ENCODE results near the gene SERPINA3.

The SERPINA3 gene

DNA sequence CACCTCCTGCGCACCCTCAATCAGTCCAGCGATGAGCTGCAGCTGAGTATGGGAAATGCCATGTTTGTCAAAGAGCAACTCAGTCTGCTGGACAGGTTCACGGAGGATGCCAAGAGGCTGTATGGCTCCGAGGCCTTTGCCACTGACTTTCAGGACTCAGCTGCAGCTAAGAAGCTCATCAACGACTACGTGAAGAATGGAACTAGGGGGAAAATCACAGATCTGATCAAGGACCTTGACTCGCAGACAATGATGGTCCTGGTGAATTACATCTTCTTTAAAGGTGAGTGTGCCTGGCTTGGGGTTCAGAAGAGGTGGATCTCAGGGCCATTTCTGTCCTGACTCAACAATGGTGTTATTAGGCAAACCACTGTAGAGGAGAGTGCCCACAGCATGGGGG lies 2.6 kb downstream of the SERPINA3 start:
- DNase-seq, result no peak

DNA sequence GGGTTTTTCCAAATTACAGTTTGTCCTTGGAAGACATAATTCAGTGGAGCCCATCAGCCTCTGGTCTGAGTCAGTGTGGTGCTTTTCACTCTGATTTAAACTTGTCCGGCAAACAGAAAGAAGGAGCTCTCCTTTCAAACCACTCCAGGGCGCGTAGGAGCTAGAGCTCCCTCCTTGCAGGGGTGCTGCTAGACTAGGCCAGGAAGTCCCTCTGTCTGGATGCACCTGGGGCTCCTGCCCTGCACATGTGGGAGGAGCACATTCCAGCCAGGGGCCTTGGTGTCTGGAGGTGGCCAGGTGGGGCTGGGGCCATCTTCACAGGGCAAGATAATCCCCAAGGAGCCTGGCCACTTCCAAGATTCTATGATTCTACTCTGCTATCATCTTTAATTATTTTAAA lies 3.1 kb downstream of the SERPINA3 start:
- no peak for DNase-seq

DNA sequence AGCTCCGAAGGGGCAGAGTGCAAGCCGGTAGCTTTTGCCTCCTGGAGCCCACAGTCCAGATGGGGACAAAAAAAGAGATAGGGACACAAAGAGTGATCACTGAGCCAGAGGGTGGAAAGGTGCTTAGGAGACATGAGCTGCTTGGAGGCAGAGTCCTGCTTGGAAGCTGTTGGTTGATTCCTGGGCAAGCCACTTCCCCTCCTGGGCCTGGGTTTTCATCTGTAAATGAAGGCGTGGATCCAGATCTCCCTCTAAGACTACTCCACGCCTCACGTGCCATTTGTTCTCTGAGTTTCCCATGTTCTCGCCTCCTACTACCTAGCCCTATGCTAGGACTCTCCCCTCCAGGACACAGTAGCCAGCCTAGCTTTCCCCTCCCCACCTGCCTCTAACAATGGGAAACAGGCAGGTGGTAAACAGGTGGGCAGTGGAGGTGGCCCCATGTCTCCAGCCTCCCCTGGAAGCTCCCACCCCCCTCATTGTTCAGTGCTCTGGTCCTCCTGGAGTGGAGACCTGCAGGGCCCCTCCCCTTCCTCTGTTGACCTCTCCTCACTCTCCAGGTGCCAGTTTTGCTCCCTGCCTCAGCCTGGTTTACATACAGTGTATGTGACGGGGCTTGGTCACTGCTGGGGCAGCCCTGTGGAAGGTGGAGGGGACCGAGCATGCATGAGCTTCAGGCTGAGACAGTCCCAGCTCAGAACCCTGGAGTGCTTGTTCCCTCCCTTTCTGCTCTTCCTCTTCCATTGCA lies 3.8 kb downstream of the SERPINA3 start:
- DNase-seq, result no peak

DNA sequence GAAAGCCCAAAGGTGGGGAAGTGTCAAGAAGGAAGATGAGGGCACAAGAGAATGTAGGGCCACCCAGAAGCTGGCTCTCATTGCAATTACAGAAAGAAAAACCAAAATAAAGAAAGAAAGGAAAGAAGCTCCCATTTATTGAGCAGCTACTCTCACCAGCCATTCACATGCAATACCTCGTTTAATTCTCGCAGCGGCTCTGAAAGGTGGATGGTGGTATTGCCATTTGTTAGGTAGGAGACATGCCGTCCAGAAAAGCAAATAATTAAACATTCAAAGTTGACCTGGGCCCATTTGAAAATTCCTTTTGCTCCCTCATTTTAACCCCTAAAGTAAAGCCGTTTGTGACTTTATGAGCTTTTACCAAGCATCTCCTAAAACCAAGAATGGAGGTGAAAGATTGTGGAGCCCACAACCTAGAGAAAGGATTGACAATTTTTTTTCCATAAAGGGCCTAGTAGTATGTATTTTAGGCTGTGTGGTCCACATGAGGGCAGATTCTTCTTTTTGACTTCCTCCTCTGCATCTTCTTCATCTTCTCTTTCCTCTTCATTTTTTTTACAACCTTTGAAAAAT lies 5.3 kb downstream of the SERPINA3 start:
- DNase-seq, result no peak

DNA sequence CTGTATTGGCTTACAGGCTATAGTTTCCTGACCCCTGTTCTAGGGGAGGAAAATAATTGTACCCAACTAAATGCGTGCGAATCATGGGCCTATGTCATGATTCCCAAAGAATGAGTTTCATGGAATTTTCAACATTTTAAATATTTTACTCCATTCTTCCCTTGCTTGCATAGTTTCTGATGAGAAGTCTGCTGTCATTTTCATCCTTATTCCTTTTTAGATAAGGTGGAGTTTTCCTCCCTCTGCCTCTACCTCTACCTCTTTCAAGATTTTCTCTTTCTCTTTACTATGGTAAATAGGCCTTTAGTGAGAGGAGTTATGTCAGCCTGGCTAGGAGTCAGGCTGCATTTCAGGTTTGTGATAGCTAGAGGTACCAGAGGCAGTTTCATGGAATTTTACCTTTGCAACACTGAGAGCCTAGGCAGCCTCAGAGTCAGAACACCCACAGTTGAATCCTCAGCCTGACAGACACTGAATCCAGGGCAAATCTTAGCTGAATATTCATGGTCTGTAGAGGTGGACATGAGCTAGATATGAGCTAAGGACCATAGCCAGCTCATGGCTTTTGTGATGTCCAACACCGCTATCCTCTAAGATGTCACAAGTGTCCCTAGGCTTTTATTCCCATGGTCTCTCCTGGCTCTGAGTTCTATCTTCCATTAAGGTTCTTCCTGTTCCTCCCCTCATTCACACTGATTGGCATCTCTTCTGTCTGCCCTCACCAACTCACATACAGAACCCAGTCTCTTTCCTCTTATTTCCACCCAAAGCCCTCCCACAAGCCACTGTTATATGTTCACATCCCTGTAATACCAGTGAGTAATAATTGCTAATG lies 6.0 kb downstream of the SERPINA3 start:
- DNase-seq, result no peak

DNA sequence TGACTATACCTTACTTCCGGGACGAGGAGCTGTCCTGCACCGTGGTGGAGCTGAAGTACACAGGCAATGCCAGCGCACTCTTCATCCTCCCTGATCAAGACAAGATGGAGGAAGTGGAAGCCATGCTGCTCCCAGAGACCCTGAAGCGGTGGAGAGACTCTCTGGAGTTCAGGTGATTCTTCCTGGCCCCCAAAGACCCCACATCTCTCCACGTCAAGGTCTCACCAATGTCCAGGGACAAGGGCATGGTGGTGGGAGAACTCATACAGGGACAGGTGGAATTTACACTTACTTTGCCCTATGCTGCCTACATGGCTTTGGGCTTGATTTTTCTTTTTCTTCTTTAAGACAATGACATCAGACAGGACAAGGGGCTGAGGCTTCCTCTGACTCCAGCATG lies 7.1 kb downstream of the SERPINA3 start:
- no peak for DNase-seq

DNA sequence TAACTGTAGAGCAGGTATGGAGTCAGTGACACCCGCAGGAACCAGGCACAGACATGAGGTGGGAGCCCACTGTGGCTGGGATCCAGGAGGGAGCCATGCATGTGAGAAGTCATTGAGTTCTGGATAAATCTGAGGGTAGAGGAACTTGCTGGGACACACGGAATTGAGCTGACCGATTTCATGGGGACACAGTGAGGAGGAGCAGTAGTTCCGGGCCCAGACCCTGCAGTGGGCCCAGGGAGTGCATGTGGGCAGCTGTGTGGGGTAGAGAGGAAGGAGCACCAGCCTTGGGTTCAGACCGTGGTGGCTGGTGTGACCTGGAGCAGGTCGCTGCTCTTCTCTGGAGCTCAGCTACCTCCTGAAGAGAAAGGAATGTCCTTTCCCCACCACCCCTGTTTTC lies 8.4 kb downstream of the SERPINA3 start:
- no peak for DNase-seq

DNA sequence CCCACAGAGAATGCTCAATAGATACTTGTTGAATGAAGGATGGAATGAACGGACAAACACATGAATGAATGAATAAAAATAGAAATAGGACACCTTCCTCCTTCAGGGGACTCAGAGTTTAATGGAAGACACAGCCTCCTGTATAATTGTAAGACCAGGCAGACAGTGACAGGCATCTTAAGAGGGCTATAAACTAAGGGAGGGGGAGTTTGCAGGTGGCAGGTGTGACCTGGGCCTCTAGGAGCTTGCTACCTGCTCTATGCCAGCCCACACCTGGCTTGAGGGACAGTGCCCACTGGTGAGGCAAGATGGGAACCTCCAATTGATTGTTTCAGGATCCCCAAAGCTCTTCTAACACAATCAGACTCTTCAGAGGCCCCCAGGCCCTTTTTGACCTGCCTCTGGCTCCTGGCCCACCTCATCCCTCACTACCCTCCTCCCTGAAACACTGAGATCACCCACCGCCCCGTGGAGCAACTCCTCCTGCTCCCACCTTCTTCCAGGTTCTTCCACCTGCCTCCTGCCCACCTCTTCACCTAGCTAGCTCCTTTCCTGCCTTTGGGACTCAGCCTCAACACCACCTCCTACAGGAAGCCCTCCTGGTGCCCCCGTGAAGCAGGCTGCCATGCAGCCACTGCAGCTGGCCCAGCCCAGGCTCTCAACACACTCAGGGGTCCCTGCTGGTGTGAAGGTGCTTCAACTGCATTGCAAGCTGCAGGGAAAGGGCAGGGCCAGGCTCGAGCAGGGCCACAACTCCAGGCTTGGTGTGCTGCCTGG lies 9.4 kb downstream of the SERPINA3 start:
- DNase-seq, result no peak

DNA sequence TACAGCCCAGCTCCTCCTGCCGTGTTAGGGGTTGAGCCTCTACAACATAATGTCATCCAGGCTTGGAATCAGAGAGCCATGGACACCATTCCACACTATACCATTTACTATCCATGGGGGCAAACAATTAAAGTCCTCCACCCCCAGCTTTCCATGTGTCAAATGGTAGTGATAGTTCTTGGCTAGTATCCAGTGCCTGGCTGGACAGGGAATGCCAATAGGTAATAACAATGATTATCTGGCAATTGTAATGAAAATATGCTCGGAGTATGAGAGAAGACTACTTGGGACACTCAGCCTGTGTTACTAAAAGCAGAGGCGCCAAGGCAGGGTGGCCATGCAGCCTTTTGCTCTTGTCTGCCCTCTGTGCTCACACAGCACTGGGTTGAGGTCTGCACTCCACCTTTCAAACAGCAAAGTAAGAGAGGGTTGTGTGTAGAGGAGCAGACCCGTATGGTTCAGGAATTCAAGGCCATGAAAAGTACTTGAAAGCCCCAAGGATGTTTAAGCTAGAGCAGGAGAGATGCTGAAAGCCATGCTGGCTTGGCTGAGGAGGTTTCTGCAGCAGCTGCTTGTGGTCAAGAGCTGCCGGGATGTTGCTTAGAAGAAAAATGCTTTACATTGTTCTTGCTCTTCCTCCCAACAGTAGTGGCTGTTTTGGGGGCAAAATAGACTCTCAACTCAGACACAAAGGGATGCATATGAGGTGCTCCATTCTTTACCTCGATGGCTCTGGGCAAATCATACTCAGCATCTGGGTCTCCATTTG lies 10.6 kb downstream of the SERPINA3 start:
- no peak for DNase-seq

DNA sequence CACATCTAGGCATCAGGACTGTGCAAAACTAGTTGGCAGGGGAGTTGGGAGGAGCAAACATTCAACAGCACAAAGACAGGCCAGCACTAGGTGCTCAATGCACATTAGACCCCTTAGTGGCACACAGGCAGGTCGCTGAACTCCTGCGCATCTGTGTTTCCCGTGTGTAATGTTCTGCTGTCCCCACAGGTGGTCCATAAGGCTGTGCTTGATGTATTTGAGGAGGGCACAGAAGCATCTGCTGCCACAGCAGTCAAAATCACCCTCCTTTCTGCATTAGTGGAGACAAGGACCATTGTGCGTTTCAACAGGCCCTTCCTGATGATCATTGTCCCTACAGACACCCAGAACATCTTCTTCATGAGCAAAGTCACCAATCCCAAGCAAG lies 11.2 kb downstream of the SERPINA3 start:
- DNase-seq, result no peak

DNA sequence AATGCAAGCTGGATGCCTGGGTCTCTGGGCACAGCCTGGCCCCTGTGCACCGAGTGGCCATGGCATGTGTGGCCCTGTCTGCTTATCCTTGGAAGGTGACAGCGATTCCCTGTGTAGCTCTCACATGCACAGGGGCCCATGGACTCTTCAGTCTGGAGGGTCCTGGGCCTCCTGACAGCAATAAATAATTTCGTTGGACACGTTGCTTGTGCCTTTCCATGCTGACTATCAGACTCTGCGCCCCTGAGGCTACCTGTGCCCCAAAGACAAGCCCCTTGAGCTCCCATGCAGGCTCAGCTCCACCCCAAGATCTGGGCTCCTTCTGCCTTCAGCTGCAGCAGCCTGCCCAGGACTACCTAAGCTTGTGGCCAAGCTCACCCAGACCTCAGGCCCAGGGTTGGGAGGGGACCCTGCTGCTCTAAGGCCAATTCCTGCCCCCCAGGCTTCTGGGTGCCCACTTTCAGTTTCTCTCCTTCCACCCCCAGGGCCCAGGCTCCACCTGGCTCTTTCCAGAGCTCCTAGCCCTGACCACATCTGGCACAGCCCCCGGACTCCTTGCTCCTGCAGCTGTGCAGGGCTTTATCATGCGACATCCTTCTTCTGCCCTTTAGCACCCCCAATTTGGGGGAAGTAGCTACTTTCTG lies 11.8 kb downstream of the SERPINA3 start:
- no peak for DNase-seq

DNA sequence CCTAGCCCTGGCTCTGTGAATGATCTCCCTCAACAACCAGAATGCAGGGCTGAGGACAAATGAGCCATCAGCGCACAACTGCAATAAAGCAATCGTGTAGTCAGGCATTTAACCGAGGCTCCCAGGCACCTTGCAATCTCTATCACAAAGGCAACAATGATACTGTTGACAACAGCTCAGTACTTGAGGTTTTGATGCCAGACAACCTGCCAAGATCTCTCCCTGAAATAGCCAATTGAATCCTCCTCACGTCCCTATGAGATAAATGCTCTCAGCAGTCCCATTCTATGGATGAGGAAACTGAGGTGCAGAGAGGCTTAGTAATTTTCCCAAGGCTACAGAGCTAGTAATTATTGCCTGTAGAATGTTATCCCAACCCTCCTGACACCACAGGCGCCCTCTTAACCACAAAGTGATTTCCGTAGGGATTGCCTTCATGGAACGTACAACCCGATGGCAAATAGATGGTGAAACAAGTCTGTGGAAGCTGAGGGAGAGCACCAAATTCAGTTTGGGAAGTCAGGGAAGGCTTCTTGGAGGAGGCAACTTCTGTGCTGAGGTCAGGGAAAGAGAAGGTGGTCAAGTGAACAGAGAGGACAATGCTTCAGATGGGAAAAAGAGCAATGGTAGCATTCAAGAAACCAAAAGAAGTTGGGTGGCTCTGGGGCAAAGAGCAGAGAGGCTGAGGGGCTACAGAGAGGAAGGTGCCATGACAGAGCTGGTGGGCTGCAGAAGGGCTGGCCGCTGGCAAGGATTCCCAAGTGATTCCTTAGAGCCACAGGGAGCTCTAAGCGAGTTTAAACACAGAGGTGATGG lies 12.6 kb downstream of the SERPINA3 start:
- no peak for DNase-seq

DNA sequence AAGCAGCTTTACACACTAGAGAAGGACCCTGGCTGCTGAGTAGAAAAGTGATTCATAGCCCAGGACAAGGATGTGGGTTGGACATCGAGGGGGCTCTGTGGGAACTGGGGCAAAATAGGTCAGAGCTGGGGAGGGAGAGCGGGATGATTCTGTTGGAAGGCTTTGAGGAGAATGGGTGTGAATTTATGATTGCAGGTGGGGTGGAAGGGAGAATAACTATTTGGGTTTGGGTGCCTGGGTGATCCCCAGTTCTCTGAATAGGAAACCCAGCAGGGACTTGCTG lies 13.1 kb downstream of the SERPINA3 start:
- no peak for DNase-seq

DNA sequence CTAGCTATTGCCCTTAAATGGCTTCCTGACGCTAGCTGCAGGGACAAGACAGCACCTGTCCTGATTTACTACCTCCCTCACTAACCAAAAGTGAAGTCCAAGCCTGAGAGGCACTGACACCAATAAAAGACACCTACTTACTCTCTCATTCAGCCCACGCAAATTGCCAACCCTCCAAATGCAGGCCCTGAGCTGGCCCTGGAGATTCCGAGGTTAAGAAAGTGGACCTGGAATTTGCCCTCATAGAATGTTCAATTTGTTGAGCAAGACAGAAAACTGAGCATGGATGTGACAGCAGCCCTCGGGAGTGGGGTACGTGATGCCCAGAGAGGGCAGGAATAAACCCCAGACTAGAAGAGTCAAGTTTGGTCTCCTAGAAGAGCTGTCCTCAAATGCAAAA lies 16.4 kb downstream of the SERPINA3 start:
- no peak for DNase-seq

DNA sequence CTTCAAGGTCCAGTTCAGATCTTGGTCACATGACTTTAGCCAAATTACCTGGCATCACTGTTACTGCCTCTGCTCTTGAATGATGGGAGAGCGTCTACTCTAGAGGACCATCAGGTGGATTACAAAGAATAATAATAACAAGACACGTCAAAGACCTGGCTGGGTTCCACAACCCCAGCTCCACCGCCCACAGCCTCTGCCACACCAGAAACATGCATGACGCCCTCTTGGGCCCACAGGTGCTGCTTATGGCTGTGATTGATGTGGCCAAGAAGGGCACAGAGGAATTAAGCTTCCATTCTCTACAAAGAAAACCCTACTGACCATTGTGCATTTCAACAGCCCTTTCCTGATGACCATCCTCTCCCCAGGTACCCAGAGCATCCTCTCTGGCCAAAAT lies 18.2 kb downstream of the SERPINA3 start:
- no peak for DNase-seq

DNA sequence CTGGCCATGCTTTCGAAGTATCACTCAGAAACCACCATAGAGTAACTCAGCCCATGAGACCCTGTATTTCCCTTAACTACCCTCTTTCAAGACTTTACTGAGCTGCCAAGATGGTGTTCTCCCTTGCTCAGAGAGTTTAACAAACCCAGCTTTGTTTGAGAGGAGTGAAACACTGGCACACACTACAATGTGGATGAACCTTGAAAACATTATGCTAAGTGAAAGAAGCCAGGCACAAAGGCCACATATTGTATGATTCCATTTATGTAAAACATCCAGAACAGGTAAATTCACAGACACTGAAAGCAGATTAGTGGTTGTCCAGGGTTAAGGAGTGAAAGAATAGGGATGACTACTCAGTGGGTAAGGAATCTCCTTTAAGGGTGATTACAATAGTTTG lies 18.9 kb downstream of the SERPINA3 start:
- no peak for DNase-seq

DNA sequence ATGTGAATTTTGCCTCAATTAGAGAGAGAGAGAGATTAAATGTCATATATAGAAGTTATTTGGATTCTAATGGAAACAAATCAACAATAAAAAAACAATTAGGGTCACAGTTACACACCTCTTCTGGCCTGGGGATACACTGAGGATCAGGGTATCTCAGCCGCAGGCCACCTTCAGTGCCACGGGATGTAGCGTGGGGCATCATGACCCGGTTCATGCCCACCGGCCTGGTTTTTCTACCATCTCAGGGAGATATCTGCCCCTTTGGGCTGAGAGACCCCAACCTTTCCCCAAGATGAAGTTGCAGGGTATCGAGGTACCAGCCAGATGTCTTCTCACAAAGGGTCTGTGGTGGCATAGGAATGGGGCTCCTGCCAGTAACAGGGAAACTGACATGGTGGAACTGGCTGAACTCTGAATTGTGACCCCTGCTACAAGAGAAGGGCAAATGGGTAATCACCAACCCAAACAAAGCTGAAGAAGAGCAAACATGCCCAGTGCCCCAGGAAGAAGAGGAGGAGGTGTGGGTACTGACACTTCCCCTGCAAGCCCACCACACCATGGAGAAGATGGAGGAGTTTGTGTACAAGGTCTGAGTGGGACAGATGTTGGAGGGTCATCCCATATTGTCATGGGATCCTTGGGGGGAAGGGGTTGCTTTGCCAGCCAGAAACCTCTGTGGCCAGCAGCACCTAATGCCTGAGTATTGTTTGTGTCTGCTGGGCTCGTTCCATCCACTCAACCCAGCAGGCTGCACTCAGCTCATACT lies 19.5 kb downstream of the SERPINA3 start:
- DNase-seq, result no peak

DNA sequence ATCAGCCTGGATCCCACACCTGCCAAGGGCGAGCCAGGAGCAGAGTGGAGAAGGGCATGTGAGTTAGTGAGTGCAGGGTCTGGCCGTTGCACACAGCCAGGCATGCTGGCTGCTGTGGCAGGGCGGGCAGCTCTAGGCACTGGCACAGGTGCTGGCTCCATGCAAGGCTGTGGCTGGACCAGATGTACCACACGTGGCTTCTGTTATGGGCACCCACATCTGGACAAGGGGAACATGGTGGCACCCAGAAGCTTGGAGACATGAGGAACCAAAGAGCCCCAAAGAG lies 20.1 kb downstream of the SERPINA3 start:
- DNase-seq, result no peak

DNA sequence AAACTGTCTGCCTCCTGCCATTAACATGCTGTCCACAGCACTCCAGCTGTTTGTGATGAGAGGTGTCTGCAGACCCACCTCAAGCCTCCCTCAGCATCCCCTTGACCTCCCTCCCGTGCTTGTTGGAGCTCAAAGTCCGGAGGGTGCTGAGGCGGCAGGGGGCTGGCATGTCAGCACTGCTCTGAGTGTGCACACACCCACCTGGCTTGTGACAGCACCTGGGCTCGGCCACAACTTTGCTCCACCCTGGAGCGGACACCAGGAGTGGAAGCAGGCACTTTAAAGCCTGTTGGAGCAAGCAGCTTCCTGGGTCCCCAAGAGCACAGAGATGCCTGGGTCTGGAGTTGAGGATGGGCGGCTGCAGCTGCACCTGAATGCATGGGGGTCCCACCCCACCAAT lies 20.9 kb downstream of the SERPINA3 start:
- DNase-seq, result no peak

DNA sequence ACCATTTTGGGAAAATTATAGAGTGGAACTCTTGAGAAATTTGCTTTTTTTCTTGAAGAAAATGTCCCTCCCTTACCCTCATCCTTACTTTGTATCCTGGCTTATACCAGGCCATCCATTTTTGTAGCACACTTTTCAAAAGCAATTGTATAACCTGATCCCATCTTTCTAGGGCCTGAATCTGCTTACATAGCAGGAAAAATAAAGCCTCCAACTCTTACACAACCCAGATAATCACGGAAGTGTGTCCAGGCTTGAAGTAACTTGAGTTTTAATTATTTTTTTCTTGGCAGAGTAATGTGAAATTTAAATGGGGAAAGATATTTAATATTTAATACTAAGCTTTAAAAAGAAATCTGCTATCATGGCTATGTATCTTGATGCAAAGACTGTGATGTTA lies 23.0 kb downstream of the SERPINA3 start:
- no peak for DNase-seq

Data from activated gamma-delta T cell (primary cell).